ENCODE results near the gene LAMC3.

Gene LAMC3

GRCh38 chr9:131042666-131043065 lies 33.7 kb downstream of the LAMC3 start:
- no peak for DNase-seq (ENCODE audit: low read depth in 2 of 2, low spot score in 1 of 2)

GRCh38 chr9:131043087-131043486 lies 34.1 kb downstream of the LAMC3 start:
- DNase-seq (ENCODE audit: low read depth in 2 of 2, low spot score in 1 of 2), result no peak

- no peak for DNase-seq (ENCODE audit: low read depth in 2 of 2, low spot score in 1 of 2)
These were observed 34.7 kb downstream of the LAMC3 start for GRCh38 chr9:131043646-131044045.

GRCh38 chr9:131045300-131046092 lies 36.5 kb downstream of the LAMC3 start:
- no peak for DNase-seq (ENCODE audit: low read depth in 2 of 2, low spot score in 1 of 2)

GRCh38 chr9:131046093-131046380 lies 37.1 kb downstream of the LAMC3 start:
- no peak for DNase-seq (ENCODE audit: low read depth in 2 of 2, low spot score in 1 of 2)

GRCh38 chr9:131046581-131047202 lies 37.7 kb downstream of the LAMC3 start:
- DNase-seq (ENCODE audit: low read depth in 2 of 2, low spot score in 1 of 2), result peak; percentile 26 to 38

- no peak for DNase-seq (ENCODE audit: low read depth in 2 of 2, low spot score in 1 of 2)
These were observed 39.4 kb downstream of the LAMC3 start for GRCh38 chr9:131048332-131048731.

- DNase-seq (ENCODE audit: low read depth in 2 of 2, low spot score in 1 of 2), result no peak
These were observed 39.8 kb downstream of the LAMC3 start for GRCh38 chr9:131048820-131049219.

- no peak for DNase-seq (ENCODE audit: low read depth in 2 of 2, low spot score in 1 of 2)
These were observed 41.1 kb downstream of the LAMC3 start for GRCh38 chr9:131049829-131050715.

- no peak for DNase-seq (ENCODE audit: low read depth in 2 of 2, low spot score in 1 of 2)
These were observed 41.9 kb downstream of the LAMC3 start for GRCh38 chr9:131050831-131051230.

- DNase-seq (ENCODE audit: low read depth in 2 of 2, low spot score in 1 of 2), result no peak
These were observed 42.9 kb downstream of the LAMC3 start for GRCh38 chr9:131051592-131052517.

GRCh38 chr9:131053896-131054295 lies 44.9 kb downstream of the LAMC3 start:
- no peak for DNase-seq (ENCODE audit: low read depth in 2 of 2, low spot score in 1 of 2)

- no peak for DNase-seq (ENCODE audit: low read depth in 2 of 2, low spot score in 1 of 2)
These were observed 48.0 kb downstream of the LAMC3 start for GRCh38 chr9:131056781-131057506.

- no peak for DNase-seq (ENCODE audit: low read depth in 2 of 2, low spot score in 1 of 2)
These were observed 52.1 kb downstream of the LAMC3 start for GRCh38 chr9:131060900-131061630.

- no peak for DNase-seq (ENCODE audit: low read depth in 2 of 2, low spot score in 1 of 2)
These were observed 54.0 kb downstream of the LAMC3 start for GRCh38 chr9:131062969-131063368.

GRCh38 chr9:131065599-131065998 lies 56.6 kb downstream of the LAMC3 start:
- DNase-seq (ENCODE audit: low read depth in 2 of 2, low spot score in 1 of 2), result no peak

GRCh38 chr9:131067625-131068024 lies 58.7 kb downstream of the LAMC3 start:
- DNase-seq (ENCODE audit: low read depth in 2 of 2, low spot score in 1 of 2), result no peak

- no peak for DNase-seq (ENCODE audit: low read depth in 2 of 2, low spot score in 1 of 2)
These were observed 59.3 kb downstream of the LAMC3 start for GRCh38 chr9:131068076-131068816.

- DNase-seq (ENCODE audit: low read depth in 2 of 2, low spot score in 1 of 2), result no peak
These were observed 60.7 kb downstream of the LAMC3 start for GRCh38 chr9:131069699-131070098.

All from stimulated activated CD8-positive, alpha-beta memory T cell treated with anti-CD3 and anti-CD28 coated beads, Interleukin-4, amount 100 ng/mL, for 4 hours (primary cell).